HG02973 (cell line): ENCODE results near the gene LGALS9B.
"Not testable (repeated sequence)": the region's sequence is repeated elsewhere in the genome, so short reads cannot be mapped to it uniquely, and the experiment has no call there.

Source experiments
- ATAC-seq: cut with Tn5 transposase; IDR thresholded peaks from one replicate; pipeline ENCODE4 v1.9.1; 2021; ENCODE audit warnings: moderate library complexity; ENCODE audit not compliant: unreplicated experiment

The LGALS9B gene

GRCh38 chr17:20469107-20469506 is 1.8 kb upstream of the LGALS9B start:
- ATAC-seq = not testable (repeated sequence)

DNA sequence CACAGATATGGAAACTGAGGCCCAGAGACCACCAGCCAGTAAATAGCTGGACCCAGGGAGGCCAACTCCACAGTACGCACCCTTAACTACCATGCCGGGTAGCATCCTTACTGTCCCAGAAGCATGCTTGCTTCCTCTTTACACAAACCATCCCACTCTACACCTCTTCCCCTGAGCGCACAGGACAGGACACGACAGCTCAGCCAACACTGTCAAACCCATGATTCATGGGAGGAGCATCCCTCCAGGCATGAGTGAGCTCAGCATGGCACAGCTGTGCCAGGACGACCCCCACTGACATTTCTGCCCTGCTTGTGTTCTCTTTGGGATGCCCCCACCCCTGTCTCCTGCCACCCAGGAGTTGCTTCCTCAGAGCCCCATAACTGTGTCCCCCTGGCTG is 340 bp downstream of the LGALS9B start:
- not testable (repeated sequence) for ATAC-seq

DNA sequence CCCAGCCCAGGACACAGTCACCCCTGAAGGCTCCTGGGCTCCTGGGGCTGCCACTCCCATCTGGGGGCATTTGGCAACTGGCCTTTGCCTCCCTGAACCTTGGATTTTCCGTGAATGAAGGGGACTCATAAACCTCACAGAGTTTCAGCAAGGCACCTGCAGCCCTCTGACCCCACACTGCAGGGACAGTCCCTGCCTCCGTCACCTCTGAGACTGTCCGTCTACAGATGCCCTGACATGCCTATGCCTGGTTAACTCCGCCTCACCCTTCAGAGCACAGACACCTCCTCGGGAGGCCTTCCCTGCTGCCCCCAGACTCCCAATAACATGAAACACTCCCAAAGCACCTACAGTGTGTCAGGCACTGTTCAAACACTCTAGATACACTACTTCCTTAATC is 786 bp downstream of the LGALS9B start:
- ATAC-seq = not testable (repeated sequence)

DNA sequence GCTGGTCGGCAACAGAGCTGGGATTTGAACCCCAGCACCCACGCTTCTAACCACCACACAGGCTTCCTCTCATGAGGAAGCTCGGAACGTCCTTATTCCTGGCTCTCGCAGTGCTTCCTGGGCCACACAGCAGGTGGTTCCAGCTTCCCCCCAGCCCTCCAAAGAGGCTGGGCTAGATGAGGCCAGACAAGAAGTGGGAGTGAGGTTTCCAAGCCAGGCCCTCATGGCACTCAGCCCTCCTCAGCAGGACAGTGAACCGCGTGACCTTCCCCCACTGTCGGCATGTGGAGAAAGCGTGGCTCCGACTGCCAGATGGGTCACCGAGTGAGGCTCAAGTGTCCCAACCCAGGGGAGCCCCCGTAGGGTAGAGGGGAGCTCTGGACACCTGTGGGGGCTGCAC is 1.8 kb downstream of the LGALS9B start:
- not testable (repeated sequence) for ATAC-seq

GRCh38 chr17:20464854-20465414 is 2.4 kb downstream of the LGALS9B start:
- not testable (repeated sequence) for ATAC-seq

DNA sequence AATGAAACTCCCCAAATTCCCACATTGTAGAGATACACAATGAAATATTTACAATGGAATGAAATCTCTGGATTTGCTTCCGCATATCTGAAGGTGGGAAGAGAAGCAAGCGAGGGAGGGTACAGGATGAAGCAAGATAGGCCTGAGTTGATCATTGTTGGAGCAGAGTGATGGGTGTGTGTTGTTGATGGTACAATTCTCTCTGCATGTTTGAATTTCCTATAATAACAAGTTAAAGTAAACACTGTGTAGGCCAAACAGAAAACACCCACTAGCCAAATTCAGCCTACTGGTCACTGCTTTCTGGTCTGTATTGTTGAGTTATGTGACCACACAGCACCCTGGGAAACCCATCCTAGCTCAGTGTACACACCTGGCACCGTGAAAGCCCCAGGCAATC is 5.2 kb downstream of the LGALS9B start:
- not testable (repeated sequence) for ATAC-seq

DNA sequence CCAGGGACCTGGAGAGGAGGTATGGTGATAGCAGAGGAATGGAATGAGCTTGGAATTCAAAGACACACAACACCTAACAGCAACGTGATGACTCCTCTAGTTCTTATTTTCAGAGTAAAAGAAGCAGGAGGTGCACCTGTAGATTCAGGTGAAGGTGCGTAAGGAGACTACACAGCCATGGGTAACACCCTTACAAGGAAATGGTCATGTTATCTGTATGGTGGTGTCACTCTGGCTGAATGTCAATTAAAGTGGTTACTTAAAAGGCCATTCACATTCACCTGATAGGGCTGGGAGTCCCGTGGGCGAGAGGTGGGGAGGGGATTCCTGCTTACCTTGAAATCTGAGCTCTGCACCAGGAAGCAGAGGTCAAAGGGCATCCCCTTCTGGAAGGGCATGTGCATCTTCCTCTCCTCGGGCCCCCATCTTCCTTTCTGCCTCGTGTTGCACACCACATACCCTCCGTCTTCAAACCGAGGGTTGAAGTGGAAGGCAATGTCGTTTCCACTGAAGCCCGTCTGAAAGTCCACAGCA is 9.4 kb downstream of the LGALS9B start:
- ATAC-seq = not testable (repeated sequence)

DNA sequence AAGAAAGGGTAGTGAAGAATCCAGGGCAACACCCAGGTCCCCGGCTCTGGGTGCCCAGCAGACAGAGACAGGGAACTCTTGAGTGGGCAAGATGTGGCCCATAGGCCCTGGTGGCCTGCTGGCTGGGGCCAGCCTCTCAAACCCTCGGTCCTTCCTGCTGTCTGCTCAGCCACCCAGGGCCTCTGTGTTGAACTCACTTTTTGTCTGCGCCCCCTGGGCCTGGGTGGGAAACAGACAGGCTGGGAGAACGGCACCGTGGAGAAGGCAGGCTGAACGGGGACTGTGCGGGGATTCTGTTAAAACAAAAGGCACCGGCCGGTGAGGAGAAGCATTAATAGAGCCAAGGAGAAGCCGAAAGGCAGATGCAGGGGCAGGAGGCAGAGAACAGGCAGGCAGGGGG is 12.2 kb downstream of the LGALS9B start:
- not testable (repeated sequence) for ATAC-seq

GRCh38 chr17:20453820-20454434 is 13.4 kb downstream of the LGALS9B start:
- not testable (repeated sequence) for ATAC-seq

- peak; percentile 76 for ATAC-seq
These were observed 16.5 kb downstream of the LGALS9B start for GRCh38 chr17:20450852-20451251.

- ATAC-seq = not testable (repeated sequence)
These were observed 19.6 kb downstream of the LGALS9B start for GRCh38 chr17:20447534-20448321.

GRCh38 chr17:20446895-20447294 is 20.4 kb downstream of the LGALS9B start:
- ATAC-seq = not testable (repeated sequence)

DNA sequence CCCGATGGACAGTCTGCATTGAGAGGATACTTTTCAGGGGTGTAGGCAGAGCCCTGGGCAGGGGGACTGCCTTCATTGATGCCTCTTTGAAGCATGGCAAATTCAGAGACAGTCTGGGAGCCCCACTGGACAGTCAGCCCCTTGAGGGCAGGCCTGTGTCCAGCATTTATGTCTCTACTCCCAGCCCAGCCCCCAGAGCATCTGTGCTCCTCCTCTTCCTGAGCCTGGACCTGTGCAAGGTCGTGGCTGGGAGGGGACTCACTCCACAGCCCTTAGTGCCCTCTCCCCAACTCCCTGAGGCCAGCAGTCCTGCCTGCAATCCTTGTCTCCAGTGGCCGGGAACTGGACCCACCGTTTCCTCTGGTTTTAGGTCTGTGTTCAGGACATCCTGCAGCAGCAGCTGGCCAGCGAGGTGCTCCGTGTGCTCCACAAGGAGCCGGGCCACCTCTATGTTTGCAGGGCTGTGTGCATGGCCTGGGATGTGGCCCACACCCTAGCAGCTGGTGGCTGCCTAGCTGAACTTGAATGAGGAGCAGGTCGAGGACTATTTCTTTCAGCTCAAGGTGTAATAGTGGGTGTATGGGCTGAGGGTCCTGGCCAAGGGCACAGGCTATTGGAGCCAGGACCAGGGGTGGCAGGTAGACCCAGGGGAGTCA is 22.6 kb downstream of the LGALS9B start:
- ATAC-seq = not testable (repeated sequence)

DNA sequence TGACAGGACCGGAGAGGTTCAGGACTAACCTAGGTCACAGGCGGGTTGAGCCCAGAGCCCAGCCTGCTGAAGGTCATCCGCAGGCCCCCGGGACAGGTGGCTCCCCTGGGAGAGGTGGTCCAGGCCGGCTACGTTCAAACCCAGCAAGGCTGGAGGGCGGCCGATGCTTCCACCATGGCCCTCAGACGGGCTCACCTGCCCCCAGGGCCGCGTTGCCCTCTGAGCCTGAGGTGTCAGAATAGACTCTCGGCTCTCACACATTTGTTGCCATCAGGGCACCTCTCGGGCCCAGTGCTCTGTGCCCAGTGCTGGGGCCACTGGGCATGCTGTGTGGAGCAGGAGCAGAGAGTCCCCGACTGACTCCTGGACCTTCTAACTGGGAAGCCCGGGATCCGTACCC is 23.2 kb downstream of the LGALS9B start:
- not testable (repeated sequence) for ATAC-seq

- ATAC-seq = not testable (repeated sequence)
These were observed 23.7 kb downstream of the LGALS9B start for GRCh38 chr17:20443632-20444031.

DNA sequence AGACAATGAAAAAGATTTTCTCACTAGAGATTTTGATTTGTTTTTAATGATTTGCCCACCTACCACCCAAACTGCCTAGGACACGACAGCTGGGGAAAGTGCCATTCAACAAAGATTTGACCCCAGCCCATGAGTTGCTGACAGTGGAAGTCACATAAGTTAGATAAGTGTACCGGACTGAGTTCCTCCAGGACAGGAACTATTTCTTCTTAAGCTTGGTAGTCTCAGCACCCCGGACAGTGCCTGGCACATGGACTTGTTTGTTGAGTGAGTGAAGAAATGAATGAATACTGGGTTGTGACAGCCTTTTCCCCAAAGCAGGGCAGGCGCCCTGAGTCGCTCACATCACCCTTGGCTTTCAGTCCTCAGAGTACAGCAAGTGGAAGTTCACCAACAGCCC is 26.7 kb downstream of the LGALS9B start:
- not testable (repeated sequence) for ATAC-seq

DNA sequence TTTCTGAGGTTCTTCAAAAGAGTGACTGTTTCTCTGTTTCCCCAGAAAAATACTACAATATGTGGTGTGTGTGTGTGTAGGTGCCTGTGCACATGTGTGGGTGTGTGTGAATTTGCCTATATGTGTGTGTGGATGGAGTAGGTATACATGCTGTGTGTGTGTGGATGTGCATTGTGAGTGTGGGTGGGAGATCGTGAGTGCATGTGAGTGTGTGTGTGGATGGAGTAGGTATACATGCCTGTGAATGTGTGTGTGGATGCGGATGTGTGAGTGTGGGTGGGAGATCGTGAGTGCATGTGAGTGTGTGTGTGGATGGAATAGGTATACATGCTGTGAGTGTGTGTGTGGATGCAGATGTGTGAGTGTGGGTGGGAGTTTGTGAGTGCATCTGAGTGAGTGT is 32.2 kb downstream of the LGALS9B start:
- not testable (repeated sequence) for ATAC-seq

- not testable (repeated sequence) for ATAC-seq
These were observed 34.0 kb downstream of the LGALS9B start for GRCh38 chr17:20433382-20433781.

- not testable (repeated sequence) for ATAC-seq
These were observed 40.1 kb downstream of the LGALS9B start for GRCh38 chr17:20427264-20427663.

DNA sequence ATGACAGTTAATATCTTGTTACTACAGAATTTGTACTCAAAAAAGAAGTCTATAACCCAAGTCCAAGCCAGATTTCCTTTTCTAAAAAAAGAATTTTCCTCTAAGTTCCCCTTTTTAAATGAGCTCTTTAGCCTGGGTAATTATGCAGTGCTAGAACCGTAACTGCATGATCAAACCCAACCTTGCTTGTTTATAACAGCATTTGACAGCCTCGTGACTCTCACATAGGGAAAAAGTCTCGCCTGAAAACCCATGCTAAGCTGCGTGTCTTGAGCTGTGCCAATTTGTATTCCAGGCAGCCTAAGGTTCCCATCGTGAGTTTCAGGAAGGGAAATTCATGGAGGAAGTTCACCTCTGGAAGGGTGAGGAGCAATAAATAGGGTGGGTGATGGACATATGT is 44.5 kb downstream of the LGALS9B start:
- ATAC-seq = not testable (repeated sequence)

- ATAC-seq = not testable (repeated sequence)
These were observed 48.5 kb downstream of the LGALS9B start for GRCh38 chr17:20418838-20419237.
